Activated naive CD4-positive, alpha-beta T cell (primary cell): ENCODE data around the gene GPR137.

Source experiments
- DNase-seq, 4 experiments: peaks; one replicate each; lab custom pipeline; 2025; lab: John Stamatoyannopoulos, UW

The GPR137 gene

GRCh38 chr11:64285885-64286800, 495 bp downstream of the GPR137 start:
- no peak for DNase-seq

GRCh38 chr11:64286801-64287159, 1.1 kb downstream of the GPR137 start:
- no peak for DNase-seq

- DNase-seq: no peak
Measured at GRCh38 chr11:64287676-64288352, 2.2 kb downstream of the GPR137 start.

DNA sequence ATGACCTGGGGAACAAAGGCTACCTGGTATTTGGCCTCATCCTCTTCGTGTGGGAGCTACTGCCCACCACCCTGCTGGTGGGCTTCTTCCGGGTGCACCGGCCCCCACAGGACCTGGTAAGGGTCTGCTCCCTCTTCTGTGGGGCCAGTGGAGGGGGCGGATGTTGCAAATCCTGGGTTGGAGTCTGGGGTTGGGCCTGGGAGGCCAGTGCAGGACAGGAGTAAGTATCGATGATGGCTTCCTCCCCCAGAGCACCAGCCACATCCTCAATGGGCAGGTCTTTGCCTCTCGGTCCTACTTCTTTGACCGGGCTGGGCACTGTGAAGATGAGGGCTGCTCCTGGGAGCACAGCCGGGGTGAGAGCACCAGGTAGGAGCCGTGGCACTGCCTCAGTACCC, 2.7 kb downstream of the GPR137 start:
- no peak for DNase-seq

GRCh38 chr11:64289002-64289564, 3.4 kb downstream of the GPR137 start:
- DNase-seq: no peak

DNA sequence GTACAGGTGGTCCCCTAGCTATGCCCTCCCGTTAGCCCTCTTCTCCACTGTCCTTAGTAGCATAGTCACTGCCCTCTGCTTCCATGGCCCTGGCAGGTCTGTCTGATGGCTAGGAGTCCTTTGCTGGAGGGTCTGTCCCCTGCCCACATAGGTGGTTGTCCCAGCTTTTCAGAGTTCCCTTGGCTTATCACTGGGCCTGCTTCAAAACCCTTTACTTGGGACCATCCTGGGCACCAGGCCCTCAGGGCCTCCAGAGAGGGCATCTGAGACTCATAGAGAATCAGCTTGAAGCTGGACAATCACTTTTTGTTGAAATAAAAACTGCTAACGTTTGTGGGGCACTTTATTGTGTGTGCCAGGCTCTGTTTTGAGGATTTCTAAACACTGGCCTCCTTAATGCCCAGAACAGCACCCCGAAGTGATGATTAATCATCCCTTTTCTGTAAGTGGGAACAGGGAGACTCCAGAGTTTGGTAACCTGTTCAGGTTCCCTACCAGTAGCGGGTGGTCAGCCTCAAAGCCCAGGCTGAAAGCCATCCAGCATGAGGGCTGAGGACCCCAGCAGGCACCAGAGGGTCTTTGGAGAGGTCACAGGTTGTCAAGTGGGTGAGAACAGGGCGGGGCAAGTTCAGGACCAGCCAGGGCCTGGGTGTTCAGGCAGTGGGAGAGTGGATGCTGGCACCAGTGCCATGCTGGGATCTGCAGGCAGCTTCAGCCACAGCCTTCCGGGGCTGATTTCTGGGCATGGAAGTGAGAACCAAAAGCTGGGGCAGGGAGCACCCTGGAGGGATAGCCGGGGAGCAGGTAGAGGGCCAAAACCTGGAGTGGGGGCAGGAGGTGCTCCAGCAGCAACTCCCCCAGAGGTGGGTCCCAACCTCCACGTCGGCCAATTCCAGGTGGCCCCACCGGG, 5.0 kb downstream of the GPR137 start:
- no peak for DNase-seq

GRCh38 chr11:64291262-64291751, 5.7 kb downstream of the GPR137 start, which contains the start of gene KCNK4:
Gene KCNK4 (plus strand): TSS chr11:64291302. CDS start chr11:64293019, 1,717 bp downstream.
- DNase-seq: no peak

GRCh38 chr11:64291752-64292459, 6.3 kb downstream of the GPR137 start:
- no peak for DNase-seq

GRCh38 chr11:64292460-64293254, 7.0 kb downstream of the GPR137 start:
- DNase-seq: no peak

- no peak for DNase-seq
Measured at GRCh38 chr11:64294774-64295173, 9.1 kb downstream of the GPR137 start.

GRCh38 chr11:64295760-64296159, 10.1 kb downstream of the GPR137 start:
- DNase-seq: no peak

GRCh38 chr11:64296236-64296635, 10.6 kb downstream of the GPR137 start:
- no peak for DNase-seq

DNA sequence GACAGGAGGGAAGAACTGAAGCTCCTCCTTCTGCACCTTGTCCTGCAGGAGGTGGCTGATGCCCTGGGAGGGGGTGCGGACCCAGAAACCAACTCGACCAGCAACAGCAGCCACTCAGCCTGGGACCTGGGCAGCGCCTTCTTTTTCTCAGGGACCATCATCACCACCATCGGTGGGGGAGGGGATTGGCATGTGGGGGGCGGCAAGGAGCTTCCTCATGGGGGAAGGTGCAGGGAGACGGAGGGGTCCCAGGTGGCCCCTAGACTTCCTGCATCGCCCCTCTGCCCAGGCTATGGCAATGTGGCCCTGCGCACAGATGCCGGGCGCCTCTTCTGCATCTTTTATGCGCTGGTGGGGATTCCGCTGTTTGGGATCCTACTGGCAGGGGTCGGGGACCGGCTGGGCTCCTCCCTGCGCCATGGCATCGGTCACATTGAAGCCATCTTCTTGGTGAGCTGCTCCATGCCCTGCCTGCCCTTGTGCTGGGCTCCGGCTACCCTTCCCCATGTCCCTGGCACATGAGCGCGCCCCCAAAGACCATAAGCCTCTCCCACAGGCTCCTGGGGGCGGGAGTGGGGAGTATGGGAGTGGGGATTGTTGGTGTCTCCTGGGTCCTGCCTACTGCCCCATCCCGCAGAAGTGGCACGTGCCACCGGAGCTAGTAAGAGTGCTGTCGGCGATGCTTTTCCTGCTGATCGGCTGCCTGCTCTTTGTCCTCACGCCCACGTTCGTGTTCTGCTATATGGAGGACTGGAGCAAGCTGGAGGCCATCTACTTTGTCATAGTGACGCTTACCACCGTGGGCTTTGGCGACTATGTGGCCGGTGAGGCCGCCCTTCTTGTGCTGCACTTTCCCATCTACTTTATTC, 11.4 kb downstream of the GPR137 start:
- no peak for DNase-seq

DNA sequence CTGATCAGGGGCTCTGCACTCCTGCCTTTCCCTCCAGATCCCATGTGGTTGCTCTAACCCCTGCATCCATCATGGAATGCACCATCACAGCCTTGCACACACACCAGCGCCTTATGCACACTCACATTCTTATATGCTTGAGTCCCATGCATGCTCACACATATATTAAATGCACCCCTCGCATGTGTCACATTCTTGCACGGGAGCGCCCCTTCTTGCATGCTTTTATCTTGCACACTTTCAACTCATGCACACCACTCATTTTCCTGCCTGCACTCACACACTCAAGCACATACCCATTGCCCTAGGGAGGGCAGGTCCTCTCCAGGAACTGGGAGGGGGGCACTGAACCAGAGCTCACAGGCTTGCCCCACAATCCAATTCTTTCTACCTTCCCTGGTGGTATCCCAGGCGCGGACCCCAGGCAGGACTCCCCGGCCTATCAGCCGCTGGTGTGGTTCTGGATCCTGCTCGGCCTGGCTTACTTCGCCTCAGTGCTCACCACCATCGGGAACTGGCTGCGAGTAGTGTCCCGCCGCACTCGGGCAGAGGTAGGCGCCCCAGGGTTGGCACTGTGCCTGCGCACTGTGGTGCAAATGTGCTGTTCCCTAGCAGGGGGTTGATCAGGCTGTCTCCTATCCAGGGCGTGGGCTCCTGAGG, 12.2 kb downstream of the GPR137 start:
- no peak for DNase-seq

- DNase-seq: no peak
Measured at GRCh38 chr11:64298966-64299846, 13.6 kb downstream of the GPR137 start.

- no peak for DNase-seq
Measured at GRCh38 chr11:64299847-64300648, 14.4 kb downstream of the GPR137 start, which contains the start of gene CATSPERZ. Gene CATSPERZ (plus strand): TSS chr11:64300358. CDS start chr11:64300411, 53 bp downstream.
